HK-2 (cell line): ENCODE measurements around the gene REPS1.

Experiments
- DNase-seq: peaks from one replicate; pipeline ENCODE4 v3.0.0-alpha.2; 2018; ENCODE audit not compliant: unreplicated experiment

The REPS1 gene

DNA sequence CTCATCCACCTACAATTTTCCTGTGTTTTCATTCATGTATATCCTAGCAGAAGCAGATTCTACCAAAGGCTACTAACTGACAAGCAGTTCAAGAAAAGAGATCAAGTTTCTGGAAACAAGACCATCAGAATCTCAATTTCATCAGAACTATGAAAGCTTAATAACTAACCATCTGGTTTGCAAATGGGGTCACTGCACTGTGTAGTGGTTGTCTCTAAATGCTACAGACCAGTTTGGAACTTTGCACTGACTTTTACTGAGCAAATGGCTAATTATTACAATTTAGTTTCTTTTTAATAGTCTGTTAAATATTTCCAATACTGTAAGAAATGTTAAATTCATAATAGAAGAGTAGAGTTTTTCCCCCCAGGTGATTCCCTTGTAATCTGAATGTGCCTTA is 64.5 kb downstream of the REPS1 start:
- no peak for DNase-seq

DNA sequence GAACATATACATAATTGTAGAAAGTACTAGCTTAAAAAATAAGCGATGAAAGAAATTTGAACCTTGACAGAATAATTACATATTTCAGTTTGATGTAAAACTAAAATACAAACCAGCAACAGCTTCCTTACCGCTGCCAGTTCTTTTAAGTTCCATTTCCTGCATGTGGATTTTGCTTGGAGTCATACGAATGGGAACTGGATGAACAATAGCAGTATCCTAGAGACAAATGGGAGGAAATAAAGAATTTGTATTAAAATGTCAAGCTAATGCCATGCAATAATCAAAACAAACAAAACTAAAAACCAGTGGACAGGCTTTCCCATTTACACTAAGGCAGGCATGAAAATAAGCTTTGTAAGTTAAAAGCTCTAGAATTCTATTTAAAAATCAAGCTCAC is 67.1 kb downstream of the REPS1 start:
- no peak for DNase-seq

DNA sequence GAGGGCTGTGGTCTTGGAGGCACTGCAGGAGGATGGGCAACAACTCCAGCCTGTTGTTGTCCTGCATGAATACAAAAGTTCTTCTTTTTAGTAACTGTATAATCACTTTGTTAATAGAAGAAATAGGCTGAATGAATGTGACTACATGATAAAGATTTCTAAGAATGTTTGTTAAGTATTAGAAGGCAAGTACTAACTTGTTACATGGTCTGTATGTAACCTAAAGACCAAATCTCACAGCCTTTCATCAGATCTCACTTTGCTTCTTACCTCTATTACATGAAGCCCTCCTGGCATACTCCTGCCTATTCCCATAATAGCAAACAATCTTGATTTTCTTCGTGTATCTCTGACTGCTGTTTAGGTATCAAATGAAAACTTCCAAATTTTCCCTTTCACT is 73.4 kb downstream of the REPS1 start:
- no peak for DNase-seq

DNA sequence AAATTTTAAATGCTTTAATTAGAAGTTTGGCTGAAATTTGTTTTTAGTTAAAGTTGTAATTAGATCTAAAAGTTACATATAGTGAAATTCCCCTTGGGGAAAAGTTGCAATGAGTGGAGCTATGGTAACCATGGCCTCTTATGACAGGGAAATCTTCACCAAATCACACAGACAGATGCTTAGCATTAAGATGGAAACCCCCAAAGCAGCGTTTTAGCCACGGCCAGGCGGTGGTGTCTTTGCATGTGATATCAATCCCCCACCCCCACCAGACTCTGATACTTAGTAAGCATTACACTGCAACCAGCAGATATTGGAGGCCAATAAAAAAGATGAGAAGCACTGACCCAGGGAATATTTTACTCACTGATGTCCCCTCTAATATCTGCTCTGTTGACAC is 75.7 kb downstream of the REPS1 start:
- DNase-seq = no peak

DNA sequence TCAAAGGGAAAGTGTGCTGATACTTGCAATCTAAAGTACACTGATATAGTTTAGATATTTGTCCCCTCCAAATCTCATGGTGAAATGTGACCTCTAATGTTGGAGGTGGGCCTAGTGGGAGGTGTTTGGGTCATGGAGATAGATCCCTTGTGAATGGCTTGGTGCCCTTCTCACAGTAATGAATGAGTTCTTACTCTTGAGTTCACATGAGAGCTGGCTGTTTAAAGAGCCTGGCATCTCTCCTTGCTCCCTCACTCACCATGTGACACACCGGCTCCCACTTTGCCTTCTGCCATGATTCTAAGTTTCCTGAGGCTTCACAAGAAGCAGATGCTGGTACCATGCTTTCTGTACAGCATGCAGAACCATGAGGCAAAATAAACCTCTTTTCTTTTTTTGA is 78.1 kb downstream of the REPS1 start:
- DNase-seq = no peak

DNA sequence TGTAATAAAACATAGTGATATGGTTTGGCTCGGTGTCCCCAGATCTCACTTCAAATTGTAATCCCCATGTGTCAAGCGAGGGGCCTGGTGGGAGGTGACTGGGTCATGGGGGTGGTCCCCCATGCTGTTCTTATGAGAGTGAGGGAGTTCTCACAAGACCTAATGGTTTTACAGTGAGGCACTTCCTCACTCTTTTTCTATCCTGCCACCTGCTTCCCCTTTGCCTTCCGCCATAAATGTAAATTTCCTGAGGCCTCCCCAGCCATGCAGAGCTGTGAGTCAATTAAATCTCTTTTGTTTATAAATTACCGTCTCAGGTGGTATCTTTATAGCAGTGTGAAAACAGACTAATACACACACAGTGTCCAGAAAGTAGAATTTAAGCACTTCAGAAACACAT is 78.5 kb downstream of the REPS1 start:
- DNase-seq = no peak

DNA sequence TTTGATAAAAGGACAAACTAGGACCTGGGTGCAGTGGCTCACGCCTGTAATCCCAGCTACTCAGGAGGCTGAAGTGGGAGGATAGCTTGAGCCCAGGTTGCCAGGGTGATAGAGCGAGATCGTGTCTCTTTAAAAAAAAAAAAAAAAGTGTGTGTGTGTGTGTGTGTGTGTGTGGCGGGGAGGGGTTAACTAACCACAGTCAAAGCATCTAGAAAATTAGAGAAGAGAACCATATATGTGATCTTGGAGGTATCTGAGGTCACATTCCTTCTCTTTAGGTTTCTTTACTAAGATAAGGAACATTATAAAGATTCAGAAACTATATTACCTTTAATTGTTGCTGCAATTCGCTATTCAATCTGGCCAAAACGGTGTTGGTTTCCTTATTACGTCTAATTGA is 80.9 kb downstream of the REPS1 start:
- DNase-seq = no peak

DNA sequence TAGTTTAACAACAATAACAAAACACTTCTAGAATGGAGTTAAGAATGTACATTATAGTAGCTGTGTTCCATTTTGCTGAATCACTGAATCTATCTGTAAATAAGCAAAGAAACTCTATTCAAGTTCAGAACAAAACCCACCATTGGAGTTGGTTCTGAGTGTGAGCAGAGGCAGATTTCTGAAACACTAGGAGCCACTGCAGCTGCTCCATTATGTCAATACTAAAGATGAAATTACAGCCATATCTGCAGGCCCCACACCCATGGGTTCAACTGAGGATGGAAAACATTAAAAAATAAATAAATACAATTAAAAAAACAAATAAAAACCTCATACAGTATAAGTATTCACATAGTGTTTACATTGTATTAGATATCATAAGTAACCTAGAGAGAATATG is 91.0 kb downstream of the REPS1 start:
- no peak for DNase-seq

DNA sequence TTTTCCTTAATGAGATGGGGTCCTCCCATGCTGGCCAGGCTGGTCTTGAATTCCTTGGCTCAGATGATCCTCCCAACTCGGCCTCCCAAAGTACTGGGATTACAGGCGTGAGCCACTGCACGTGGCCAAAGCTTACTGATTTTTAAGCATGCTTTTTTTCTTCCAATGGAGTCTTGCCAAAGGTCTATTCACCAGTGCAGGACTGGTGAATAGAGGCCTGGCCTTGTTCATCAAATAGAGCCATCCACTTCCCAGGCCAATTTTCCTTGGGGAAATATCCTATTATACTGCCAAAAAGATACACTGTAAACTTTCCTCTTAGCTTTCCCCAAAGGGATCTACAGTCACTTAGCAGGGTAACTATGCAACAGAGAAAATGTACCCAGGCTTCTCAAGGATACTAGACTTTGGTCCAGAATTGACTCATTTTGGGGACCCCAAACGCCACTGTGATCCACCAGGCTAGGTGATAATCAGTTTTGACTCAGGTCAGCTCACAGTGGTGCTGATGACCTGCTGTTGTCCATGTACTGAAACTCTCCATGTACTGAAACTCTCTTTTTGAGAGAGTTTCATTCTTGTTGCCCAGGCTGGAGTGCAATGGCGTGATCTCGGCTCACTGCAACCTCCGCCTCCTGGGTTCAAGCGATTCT is 91.8 kb downstream of the REPS1 start:
- no peak for DNase-seq

DNA sequence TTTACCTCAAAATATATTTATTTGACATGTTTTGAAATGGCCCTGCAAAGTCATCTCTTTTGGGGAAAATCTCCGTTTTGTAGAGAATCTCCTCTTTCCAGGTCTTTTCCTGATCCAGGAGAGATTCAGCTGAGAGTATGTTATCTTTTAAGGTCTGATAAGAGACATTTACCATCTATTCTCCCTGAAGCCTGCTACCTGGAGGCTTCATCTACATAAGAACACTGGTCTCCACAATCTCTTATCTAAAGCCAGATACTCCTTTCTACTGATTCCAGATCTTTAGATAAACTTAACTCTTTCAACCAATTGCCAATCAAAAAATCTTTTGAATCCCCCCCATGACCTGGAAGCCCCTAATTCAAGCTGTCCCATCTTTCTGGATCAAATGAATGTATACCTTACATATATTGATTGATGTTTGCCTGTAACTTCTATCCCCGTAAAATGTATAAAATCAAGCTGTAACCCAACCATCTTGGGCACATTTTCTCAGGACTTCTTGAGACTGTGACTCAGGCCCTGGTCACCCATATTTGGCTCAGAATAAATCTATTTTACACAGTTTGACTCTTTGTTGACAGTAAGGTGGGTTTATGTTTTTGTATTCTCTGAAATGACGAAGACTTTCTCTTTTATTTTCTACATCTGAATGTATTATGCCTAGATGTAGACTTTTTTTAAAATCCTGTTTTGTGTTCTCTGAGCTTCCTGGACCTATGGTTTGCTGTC is 96.6 kb downstream of the REPS1 start:
- no peak for DNase-seq

DNA sequence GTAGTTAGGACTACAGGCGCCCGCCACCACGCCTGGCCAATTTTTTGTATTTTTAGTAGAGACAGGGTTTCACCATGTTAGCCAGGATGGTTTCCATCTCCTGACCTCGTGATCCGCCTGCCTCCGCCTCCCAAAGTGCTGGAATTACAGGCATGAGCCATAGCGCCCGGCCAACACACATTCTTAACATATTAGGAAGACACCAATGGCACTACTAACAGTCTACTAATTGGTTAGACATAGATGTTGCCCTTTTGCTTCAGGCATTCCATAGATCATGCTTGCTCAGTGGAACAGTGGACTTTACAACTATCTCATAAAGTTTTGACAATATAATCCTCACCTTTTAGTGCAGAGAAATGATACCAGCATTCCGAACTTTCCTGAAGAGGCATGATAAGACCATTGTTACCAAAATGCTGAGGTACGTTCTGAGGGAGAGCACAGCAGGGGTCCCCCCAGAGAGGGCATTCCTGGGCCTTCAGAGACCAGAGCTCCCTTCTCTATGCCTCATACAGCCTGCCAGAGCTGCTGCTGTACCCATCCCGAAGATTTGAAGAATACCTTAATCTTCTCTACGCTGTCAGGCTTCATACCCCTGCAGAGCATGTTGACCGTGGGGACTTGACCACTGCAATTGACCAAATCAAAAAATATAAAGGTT is 102.8 kb downstream of the REPS1 start:
- no peak for DNase-seq

DNA sequence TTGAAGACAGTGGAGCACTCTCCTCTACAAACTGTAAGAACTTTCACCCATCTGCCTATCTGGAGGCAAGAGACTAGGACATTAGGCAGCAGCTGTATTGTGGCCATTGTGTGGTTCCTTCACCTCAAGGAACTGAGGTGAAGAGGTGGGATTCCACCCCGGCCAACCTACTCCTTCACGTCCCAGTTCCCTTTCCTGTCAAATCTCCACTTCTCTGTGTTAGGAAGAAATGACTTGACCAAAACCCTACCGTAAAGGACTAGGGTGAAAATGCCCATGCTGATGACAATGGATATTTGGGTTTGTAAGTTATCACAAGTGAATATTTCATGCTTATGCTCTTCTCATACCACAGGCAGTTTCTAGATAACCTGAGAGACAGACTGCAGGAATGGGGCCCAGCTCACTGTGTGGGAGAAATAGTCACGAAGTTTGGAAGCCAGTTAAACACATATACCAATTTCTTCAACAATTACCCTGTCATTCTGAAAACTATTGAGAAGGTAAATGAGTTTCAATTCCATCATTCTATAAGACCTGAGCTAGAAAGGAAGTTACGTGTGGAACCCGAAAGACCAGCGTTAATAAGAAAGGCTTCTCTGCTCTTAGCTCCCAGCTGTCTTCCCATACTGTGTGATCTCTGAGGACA is 105.6 kb downstream of the REPS1 start:
- no peak for DNase-seq

DNA sequence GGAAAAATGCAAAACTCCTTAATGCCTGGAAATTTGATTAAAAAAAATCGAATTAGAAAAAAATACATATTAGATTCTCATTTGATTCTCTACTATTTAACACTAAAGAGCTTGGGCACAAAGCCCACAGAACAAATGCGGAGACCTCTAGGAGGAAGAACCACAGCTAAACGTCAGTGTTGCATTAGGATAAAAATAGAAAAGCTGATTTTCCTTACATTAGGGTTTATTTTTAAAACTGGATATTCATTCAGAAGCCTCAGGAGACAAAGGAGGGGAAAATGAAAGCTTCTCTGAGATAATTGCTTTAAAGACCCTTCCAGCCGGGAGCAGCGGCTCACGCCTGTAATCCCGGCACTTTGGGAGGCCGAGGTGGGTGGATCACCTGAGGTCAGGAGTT is 114.9 kb downstream of the REPS1 start:
- no peak for DNase-seq

DNA sequence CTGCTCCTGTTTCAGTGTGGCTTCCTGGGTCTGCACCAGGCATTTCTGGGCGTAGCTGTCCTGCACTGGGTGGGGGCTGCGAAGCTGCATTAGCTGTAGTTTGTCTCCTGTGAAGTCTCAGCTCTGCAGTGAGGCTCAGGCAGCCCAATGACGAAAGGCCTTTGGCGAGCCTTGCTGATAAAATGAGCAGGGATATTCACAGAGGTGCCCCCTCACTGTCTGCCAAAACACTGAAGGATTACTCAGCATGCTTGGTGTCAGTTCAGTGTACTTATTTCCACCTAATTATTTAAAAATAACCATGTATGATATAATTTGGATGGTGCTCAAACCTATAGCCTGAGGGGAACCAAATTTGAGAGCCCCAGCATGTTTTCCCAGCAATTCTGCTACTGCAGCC is 118.7 kb downstream of the REPS1 start:
- no peak for DNase-seq

DNA sequence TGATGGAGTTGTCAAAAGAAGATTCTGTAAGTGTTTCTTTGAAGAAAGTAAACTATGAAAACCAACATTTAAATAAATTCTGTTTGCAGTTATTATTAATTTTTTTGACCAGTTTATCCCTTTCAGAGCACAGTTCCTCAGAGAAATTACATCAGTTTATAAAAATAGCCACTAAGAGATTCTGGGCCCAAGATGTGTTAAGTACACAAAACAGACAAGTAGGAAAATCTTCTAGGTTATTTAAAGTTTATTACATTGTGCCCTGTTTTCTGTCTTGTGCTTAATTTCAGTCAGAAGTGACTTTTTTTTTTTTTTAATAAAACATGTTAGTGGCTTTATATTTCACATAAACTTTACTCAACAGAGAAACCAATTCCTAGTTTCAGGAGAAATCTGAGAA is 119.9 kb downstream of the REPS1 start:
- DNase-seq = no peak

DNA sequence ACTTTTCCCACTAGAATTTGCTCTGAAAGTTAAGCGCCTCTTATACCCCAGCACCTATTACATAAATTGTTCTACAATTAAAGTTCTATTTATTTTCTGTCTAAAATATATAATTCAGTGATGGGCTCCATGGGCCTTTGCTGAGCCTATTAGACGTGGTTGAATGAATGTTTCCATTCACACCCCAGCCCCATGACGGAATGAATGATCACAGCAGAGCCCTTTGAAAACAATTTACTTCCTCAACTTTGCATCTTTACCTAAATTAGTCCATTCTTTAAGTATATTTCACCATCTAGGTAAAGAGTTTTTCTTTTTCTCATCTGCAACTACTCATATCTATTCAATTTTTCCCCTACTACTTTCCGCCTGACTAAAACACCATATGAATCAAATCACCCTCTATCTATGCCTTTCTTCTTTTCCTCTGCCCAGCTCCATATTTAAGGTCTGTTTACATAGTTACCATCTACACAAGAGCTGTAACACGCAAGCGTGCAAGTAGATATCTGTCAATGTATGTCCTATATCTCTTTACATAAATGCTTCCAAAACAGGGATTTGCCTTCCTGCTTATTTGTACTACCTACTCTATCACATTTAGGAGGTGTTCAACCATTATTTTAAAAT is 122.5 kb downstream of the REPS1 start:
- DNase-seq = no peak

DNA sequence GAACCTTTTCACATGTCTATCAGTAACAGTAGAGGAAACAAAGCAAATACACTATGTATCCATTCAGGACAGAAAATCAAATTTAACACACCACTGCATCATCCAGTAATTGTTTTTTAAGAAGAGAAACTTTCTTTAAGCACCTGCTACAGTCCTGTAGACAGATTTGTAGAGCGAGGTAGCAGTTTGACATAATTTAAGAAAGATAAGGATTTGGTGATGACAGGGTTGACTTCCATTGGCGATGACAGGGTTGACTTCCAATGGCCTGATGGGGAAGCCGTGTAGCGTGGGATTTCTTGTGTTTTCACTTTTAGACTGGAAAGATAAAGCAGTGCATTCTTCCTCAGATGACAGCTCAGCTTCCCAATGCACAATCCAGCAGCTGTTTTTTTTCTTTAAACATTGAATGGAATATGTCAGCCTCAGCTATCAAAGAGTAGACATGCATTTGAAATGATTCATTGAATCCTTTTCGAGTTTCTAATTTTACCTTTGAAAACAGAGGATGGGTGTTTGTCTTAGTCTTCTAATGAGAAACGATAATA is 123.6 kb downstream of the REPS1 start:
- no peak for DNase-seq

DNA sequence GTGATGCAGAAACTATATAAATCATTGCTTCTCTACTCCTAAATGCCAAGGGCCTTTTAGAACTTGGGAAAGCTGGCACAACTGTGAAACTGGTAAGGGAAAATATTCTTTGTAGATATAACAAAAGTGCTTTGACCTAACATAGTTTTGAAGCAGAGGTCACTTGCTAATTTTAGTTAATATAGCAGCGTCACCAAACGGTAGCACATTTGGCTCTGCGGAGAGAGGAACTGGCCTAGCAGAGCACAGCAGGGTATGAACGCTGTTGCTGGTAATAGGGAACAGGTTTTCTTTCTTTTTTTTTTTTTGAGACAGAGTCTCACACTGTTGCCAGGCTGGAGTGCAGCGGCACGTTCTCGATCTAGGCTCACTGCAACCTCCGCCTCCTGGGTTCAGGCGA is 124.7 kb downstream of the REPS1 start:
- DNase-seq = no peak

DNA sequence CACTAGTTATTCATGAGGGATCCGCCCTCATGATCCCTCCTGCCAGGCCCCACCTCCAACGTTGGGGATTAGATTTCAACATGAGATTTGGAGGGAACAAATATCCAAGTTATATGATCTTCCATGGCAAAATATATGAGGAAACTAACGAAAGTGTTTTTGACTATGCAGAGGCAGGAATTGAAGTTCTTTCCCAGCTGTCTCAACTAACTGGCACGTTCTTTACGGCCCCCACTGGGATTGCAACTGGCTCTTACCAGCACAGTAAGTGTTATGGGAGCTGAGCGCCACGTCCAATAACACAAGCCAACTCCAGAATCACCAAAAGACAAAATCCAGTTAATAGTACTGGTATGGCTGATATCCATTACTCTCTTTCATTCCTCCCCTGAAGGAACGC is 125.6 kb downstream of the REPS1 start:
- DNase-seq = no peak

DNA sequence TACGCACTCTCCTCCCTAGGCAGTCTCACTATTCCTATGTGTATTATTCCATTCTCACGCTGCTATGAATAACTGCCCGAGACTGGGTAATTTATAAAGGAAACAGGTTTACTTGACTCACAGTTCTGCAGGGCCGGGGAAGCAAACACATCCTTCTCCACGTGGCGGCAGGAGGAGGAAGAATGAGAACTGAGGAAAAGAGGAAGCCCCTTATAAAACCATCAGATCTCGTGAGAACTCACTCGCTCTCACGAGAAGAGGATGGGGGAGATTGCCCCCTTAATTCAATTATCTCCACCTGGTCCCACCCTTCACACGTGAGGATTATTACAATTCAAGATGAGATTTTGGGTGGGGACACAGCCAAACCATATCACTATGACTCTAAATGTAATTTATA is 130.3 kb downstream of the REPS1 start:
- no peak for DNase-seq

DNA sequence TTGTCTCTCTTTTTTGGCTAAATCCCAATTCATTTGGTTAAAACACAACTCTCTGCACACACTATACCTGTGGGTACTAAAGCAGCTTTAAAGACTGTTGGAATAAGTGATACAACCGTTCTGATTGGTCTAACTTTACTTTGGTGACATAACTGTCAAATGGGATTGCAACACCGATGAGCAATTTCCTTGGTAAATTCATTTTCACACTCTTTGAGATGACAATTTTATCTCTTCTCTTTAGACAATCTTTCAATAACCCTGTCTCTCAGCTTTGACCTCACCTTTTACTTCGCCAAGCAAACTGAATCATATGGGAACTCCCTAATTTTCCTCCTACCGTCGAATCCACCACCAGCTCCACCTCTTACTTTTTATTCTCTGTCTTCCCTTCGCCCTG is 131.4 kb downstream of the REPS1 start:
- no peak for DNase-seq
